Fibroblast of the conjunctiva (primary cell): ENCODE measurements around the gene GALM.
A peak's percentile ranks its signal among the peaks of the same experiment; 100 is the strongest.
"Not testable (repeated sequence)": the region's sequence is repeated elsewhere in the genome, so short reads cannot be mapped to it uniquely, and the experiment has no call there.

ENCODE experiments used
- DNase-seq: peaks from one replicate; pipeline ENCODE4 v3.0.0-alpha.2; 2010; ENCODE audit warnings: low read depth

GALM gene

GRCh38 chr2:38712413-38712812, 46.5 kb downstream of the GALM start:
- DNase-seq: no peak

GRCh38 chr2:38712871-38713270, 47.0 kb downstream of the GALM start:
- DNase-seq: no peak

GRCh38 chr2:38713338-38713737, 47.4 kb downstream of the GALM start:
- DNase-seq: no peak

GRCh38 chr2:38714941-38715340, 49.0 kb downstream of the GALM start:
- not testable (repeated sequence) for DNase-seq

- DNase-seq: peak; percentile 28
These were observed 50.3 kb downstream of the GALM start for GRCh38 chr2:38716185-38716584.

- no peak for DNase-seq
These were observed 52.7 kb downstream of the GALM start for GRCh38 chr2:38718601-38719000.

GRCh38 chr2:38719706-38720105, 53.8 kb downstream of the GALM start:
- no peak for DNase-seq

- DNase-seq: peak; percentile 97
These were observed 54.8 kb downstream of the GALM start for GRCh38 chr2:38720613-38721241.

GRCh38 chr2:38722271-38723061, 56.6 kb downstream of the GALM start:
- DNase-seq: no peak

GRCh38 chr2:38723173-38723572, 57.3 kb downstream of the GALM start:
- DNase-seq: no peak

- DNase-seq: no peak
These were observed 61.7 kb downstream of the GALM start for GRCh38 chr2:38727661-38728060.

GRCh38 chr2:38728694-38729093, 62.8 kb downstream of the GALM start:
- no peak for DNase-seq

- DNase-seq: no peak
These were observed 65.2 kb downstream of the GALM start for GRCh38 chr2:38731090-38731489.

- DNase-seq: no peak
These were observed 65.8 kb downstream of the GALM start for GRCh38 chr2:38731684-38732221.

GRCh38 chr2:38733300-38733971, 67.5 kb downstream of the GALM start:
- no peak for DNase-seq

- no peak for DNase-seq
These were observed 68.6 kb downstream of the GALM start for GRCh38 chr2:38734299-38735058.

GRCh38 chr2:38735999-38736320, 70.0 kb downstream of the GALM start:
- no peak for DNase-seq

- peak; percentile 26 for DNase-seq
These were observed 71.2 kb downstream of the GALM start for GRCh38 chr2:38737000-38737698.

GRCh38 chr2:38737925-38738324, 72.0 kb downstream of the GALM start:
- no peak for DNase-seq

GRCh38 chr2:38739524-38739923, 73.6 kb downstream of the GALM start:
- DNase-seq: no peak

GRCh38 chr2:38740851-38741731, 75.2 kb downstream of the GALM start:
- no peak for DNase-seq
